Stimulated activated CD8-positive, alpha-beta memory T cell treated with anti-CD3 and anti-CD28 coated beads, Interleukin-4, amount 100 ng/mL, for 24 hours (primary cell): ENCODE measurements around the gene PCSK7.

Experiments used
- DNase-seq: peaks from one replicate; pipeline ENCODE4 v3.0.0-alpha.2; 2020; ENCODE audit warnings: low read depth

The PCSK7 gene

GRCh38 chr11:117230999-117231841 is 653 bp downstream of the PCSK7 start:
- DNase-seq = no peak

GRCh38 chr11:117230286-117230961 is 1.4 kb downstream of the PCSK7 start:
- no peak for DNase-seq

GRCh38 chr11:117229931-117230285 is 2.0 kb downstream of the PCSK7 start:
- no peak for DNase-seq

GRCh38 chr11:117229411-117229810 is 2.5 kb downstream of the PCSK7 start:
- no peak for DNase-seq

- DNase-seq = no peak
Observed at GRCh38 chr11:117228091-117228490, 3.8 kb downstream of the PCSK7 start.

GRCh38 chr11:117226388-117227385 is 5.2 kb downstream of the PCSK7 start:
- no peak for DNase-seq

- DNase-seq = no peak
Observed at GRCh38 chr11:117225553-117226170, 6.2 kb downstream of the PCSK7 start.

GRCh38 chr11:117223741-117224689 is 7.9 kb downstream of the PCSK7 start:
- DNase-seq = no peak

GRCh38 chr11:117222991-117223740 is 8.7 kb downstream of the PCSK7 start:
- no peak for DNase-seq

- no peak for DNase-seq
Observed at GRCh38 chr11:117221775-117222517, 9.9 kb downstream of the PCSK7 start.

GRCh38 chr11:117220999-117221774 is 10.7 kb downstream of the PCSK7 start:
- DNase-seq = no peak

GRCh38 chr11:117220568-117220967 is 11.3 kb downstream of the PCSK7 start:
- DNase-seq = no peak

- no peak for DNase-seq
Observed at GRCh38 chr11:117219995-117220394, 11.9 kb downstream of the PCSK7 start.

GRCh38 chr11:117219455-117219854 is 12.4 kb downstream of the PCSK7 start:
- no peak for DNase-seq

- no peak for DNase-seq
Observed at GRCh38 chr11:117219001-117219400, 12.9 kb downstream of the PCSK7 start.

- DNase-seq = no peak
Observed at GRCh38 chr11:117218133-117218915, 13.5 kb downstream of the PCSK7 start.
